GM13977 (cell line): ENCODE results near the gene PKDREJ.

ENCODE experiments used
- DNase-seq: peaks from one replicate; pipeline ENCODE4 v3.0.0; 2012; ENCODE audit warnings: low spot score
- in situ Hi-C: fragments of 300-500 bp; cut with MboI; formaldehyde crosslinking; loops from one replicate; pipeline ENCODE4 v1.12.0; 2022; ENCODE audit warnings: low sequenced_read_pairs, low pct_unique_long_range_greater_than_20kb, mixed read lengths, inconsistent platforms; ENCODE audit not compliant: unreplicated experiment
- TF ChIP-seq, protein P1 (sequence below): IDR thresholded peaks from 2 replicates; pipeline ENCODE4 v1.5.1; 2012; ENCODE audit warnings: mild to moderate bottlenecking, control low read depth; ENCODE audit not compliant: insufficient read depth; ENCODE audit errors: extremely low read depth, missing control alignments

PKDREJ gene

DNA sequence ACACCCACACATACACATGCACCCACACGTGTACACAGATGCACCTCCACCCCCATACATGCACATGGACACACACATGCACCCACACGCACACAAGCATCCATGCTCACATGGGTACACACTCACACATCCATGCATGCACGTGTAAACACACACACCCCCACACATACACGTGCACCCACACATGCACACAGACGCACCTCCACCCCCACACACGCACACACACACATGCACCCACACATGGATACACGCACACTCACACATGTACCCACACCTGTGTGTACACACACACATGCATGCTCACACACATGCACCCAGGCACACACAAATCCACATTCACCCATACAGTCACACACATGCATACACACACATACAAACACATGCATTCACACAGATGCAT lies 37.5 kb downstream of the PKDREJ start:
- in situ Hi-C loops: no loop called here
- TF ChIP-seq, protein P1, sequence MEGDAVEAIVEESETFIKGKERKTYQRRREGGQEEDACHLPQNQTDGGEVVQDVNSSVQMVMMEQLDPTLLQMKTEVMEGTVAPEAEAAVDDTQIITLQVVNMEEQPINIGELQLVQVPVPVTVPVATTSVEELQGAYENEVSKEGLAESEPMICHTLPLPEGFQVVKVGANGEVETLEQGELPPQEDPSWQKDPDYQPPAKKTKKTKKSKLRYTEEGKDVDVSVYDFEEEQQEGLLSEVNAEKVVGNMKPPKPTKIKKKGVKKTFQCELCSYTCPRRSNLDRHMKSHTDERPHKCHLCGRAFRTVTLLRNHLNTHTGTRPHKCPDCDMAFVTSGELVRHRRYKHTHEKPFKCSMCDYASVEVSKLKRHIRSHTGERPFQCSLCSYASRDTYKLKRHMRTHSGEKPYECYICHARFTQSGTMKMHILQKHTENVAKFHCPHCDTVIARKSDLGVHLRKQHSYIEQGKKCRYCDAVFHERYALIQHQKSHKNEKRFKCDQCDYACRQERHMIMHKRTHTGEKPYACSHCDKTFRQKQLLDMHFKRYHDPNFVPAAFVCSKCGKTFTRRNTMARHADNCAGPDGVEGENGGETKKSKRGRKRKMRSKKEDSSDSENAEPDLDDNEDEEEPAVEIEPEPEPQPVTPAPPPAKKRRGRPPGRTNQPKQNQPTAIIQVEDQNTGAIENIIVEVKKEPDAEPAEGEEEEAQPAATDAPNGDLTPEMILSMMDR: no peak

DNA sequence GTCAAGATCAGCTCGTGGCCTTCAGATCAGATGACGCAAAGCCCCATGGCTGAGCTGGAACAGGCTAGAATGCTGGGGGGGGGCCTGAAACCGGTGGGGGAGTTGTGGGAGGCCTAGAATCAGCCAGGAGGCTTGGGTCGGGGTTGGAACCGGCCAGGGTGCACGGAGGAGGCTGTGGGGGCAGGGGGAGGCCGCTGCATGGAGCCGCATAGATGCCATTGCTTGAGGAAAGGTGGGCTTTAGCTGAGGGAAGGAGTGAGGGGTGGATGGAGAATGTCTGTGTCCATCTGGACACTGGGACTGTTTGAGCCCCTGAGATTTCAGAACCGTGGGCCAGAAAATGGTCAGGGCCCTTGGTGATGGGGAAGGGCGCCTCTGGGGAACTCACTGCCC lies 38.2 kb downstream of the PKDREJ start:
- in situ Hi-C loops: no loop called here
- TF ChIP-seq, protein P1: no peak
- DNase-seq: no peak

More for the DNA sequence above, 37.5 kb downstream of the PKDREJ start:
- no peak for DNase-seq

DNA sequence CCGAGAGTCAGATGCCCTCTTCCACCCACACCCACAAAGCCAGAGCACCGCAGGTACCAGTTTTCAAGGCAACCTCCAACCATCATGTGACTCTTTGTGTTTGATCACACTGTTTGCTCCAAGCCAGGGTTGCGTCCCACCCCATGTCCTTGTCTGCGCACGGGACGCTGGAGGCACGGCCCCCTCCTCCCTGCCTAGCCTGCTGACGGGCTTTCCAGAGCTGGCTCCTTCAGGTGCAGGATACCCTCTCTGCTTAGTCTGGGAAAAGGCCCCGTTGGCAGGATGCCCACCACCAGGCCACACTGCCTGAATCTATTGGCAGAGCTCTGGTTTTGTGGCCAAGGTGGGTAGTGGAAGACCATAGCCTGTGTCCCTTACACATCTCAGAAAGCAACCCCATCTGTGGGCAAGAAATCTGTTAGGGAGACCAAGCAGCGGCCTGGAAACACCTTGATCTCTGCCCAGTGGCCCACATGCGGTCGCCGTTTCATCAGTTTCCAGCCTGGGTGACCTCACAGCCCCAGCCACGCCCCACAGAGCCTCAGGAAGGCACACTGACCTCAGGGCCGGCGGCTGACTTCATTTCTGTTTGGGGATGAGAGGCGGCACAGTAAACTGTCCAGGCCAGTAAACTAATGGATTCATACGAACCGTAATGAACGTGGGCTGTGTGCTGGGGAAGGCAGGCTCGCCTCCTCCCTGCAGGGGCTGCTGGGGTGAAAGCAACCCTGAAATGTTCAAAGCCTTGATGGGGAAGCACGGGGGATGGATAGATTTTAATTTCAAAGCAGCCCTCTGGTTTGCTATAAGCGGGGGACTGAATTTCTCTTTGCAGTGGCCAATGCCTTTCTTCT lies 38.9 kb downstream of the PKDREJ start:
- DNase-seq: no peak
- in situ Hi-C loops: no loop called here
- TF ChIP-seq, protein P1: no peak

DNA sequence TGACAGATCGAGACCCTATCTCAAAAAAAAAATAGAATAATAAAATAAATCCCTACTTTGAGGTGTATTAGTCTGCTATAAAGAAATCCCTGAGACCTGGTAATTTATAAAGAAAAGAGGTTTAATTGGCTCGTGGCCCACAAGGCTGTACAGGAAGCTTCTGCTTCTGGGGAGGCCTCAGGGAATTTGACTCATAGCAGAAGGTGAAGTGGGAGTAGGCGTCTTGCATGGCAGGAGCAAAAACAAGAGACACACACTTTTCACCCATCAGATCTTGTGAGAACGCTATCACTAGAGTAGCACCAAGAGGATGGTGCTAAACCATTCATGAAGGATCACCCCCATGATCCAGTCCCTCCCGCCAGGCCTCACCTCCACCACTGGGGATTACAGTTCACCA lies 42.2 kb downstream of the PKDREJ start:
- TF ChIP-seq, protein P1: no peak
- DNase-seq: no peak
- in situ Hi-C loops: no loop called here

DNA sequence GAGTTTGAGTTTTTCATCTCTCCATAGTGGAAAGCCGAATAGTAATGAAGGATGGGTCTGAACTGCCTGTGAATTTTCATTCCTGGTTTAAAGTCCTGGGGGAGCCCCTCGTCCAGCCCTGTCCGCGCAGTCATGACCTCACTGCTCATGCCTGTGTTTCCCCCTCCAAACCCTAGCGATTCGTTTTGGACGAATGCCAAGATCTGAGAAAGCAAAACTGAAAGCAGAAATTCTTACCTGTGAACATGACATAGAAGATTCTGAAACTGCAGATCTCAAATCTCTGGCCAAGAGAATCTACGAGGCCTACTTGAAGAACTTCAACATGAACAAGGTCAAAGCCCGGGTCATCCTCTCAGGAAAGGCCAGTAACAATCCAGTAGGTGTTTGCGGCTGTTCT lies 43.5 kb downstream of the PKDREJ start:
- TF ChIP-seq, protein P1: no peak
- no peak for DNase-seq
- in situ Hi-C loops: no loop called here

DNA sequence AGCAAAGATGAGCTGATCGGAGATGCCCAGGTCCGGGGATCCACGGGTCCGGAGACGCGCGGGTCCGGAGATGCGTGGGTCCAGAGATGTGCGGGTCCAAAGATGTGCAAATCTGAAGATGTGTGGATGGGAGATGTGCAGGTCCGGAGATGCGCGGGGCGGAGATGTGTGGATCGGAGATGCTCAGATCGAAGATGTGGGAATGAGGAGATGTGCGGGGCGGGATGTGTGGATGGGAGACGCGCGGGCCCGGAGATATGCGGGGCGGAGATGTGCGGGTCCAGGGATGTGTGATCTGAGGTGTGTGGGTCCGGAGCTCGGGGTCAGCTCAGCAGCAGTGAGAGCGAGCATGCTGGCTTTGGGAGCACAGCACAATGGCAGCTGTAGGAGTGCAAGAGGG lies 48.5 kb downstream of the PKDREJ start:
- in situ Hi-C loops: no loop called here
- TF ChIP-seq, protein P1: no peak
- DNase-seq: no peak
